CD14-positive monocyte (primary cell): Measurements from ENCODE around the gene VPS16. TPM values are rescaled to one million over a fixed set of nuclear protein-coding genes. Genes with fewer than 3 reads are reported as not detected.

Experiments used
- DNase-seq, 3 donors: peaks; one replicate each; pipeline ENCODE4 v3.0.0-alpha.2; 2011 to 2022
- H2AFZ ChIP-seq: 2 replicates; pipeline ENCODE4 v1.6.0; 2012; ENCODE audit warnings: mild to moderate bottlenecking, low read depth, low read length, inconsistent platforms; ENCODE audit not compliant: insufficient read depth, poor library complexity, severe bottlenecking
- H3K27ac ChIP-seq, 2 donors: 1 replicate in 1 of 2; 2 replicates in 1 of 2; pipeline ENCODE4 v1.5.1; 2012 to 2013; ENCODE audit warnings: low read length in 2 of 2, control low read depth in 1 of 2, inconsistent platforms in 1 of 2, low read depth in 1 of 2, mild to moderate bottlenecking in 1 of 2
- H3K27me3 ChIP-seq, 2 donors: one replicate each; pipeline versions ENCODE4 v1.6.0 to v1.6.1; 2011 to 2013; ENCODE audit warnings: low read length in 2 of 2; ENCODE audit not compliant: control insufficient read depth in 2 of 2, insufficient read depth in 2 of 2
- H3K36me3 ChIP-seq, 2 donors: replicated peaks in 1 of 2; 1 replicate in 1 of 2; 2 replicates in 1 of 2; pipeline versions ENCODE4 v1.5.1 to v1.6.1; 2012 to 2013; ENCODE audit warnings: low read length in 2 of 2, control low read depth in 1 of 2, inconsistent platforms in 1 of 2, mild to moderate bottlenecking in 1 of 2; ENCODE audit not compliant: insufficient read depth in 2 of 2, control insufficient read depth in 1 of 2
- H3K4me1 ChIP-seq, 2 donors: 1 replicate in 1 of 2; 2 replicates in 1 of 2; pipeline versions ENCODE4 v1.5.1 to v1.6.1; 2012 to 2013; ENCODE audit warnings: low read length in 2 of 2, control low read depth in 1 of 2, inconsistent platforms in 1 of 2, mild to moderate bottlenecking in 1 of 2, moderate library complexity in 1 of 2; ENCODE audit not compliant: insufficient read depth in 2 of 2, control insufficient read depth in 1 of 2
- H3K4me2 ChIP-seq: replicated peaks from 2 replicates; pipeline ENCODE3; 2012; ENCODE audit warnings: low read length, moderate library complexity, mild to moderate bottlenecking; ENCODE audit not compliant: poor library complexity, severe bottlenecking; ENCODE audit errors: extremely low read depth
- H3K4me3 ChIP-seq, 3 experiments: fragments of 200-600 bp in 1 of 3; sonication (generic) in 1 of 3; replicated peaks in 1 of 3; 1 replicate in 2 of 3; 2 replicates in 1 of 3; pipeline ENCODE4 v1.5.1; 2011 to 2013; ENCODE audit warnings: low read length in 3 of 3, mild to moderate bottlenecking in 3 of 3, control low read depth in 2 of 3, low read depth in 2 of 3, inconsistent platforms in 1 of 3, moderate library complexity in 1 of 3
- H3K79me2 ChIP-seq: 2 replicates; pipeline ENCODE4 v1.6.0; 2012; ENCODE audit warnings: mild to moderate bottlenecking, control low read depth, inconsistent platforms, low read length, moderate library complexity; ENCODE audit not compliant: insufficient read depth
- H3K9ac ChIP-seq: 2 replicates; pipeline ENCODE4 v1.6.0; 2017; ENCODE audit warnings: low read length, mild to moderate bottlenecking; ENCODE audit not compliant: insufficient read depth, poor library complexity, severe bottlenecking
- H3K9me3 ChIP-seq, 2 donors: replicated peaks in 1 of 2; 1 replicate in 1 of 2; 2 replicates in 1 of 2; pipeline versions ENCODE4 v1.5.1 to v1.6.1; 2012 to 2013; ENCODE audit warnings: low read length in 2 of 2, control low read depth in 1 of 2; ENCODE audit not compliant: control insufficient read depth in 1 of 2, insufficient read depth in 1 of 2
- H4K20me1 ChIP-seq: 2 replicates; pipeline ENCODE4 v1.6.0; 2012; ENCODE audit warnings: mild to moderate bottlenecking, low read length, control low read depth, moderate library complexity; ENCODE audit not compliant: insufficient read depth
- H3K27ac Mint-ChIP-seq, 7 donors: one replicate each; pipeline ENCODE4 v1.8.0; 2020; ENCODE audit warnings: mild to moderate bottlenecking in 7 of 7, mixed read lengths in 7 of 7, moderate library complexity in 6 of 7, inconsistent platforms in 2 of 7
- H3K27me3 Mint-ChIP-seq, 3 donors: one replicate each; pipeline ENCODE4 v1.8.0; 2021 to 2022; ENCODE audit warnings: low read depth in 3 of 3, mild to moderate bottlenecking in 3 of 3, mixed read lengths in 3 of 3, moderate library complexity in 3 of 3, inconsistent platforms in 1 of 3
- H3K36me3 Mint-ChIP-seq, 2 donors: one replicate each; pipeline ENCODE4 v1.8.0; 2020; ENCODE audit warnings: mixed read lengths in 2 of 2, inconsistent platforms in 1 of 2, mild to moderate bottlenecking in 1 of 2
- H3K4me1 Mint-ChIP-seq: one replicate; pipeline ENCODE4 v1.8.0; 2020; ENCODE audit warnings: mild to moderate bottlenecking, mixed read lengths
- H3K4me3 Mint-ChIP-seq, 2 donors: one replicate each; pipeline ENCODE4 v1.8.0; 2020; ENCODE audit warnings: mild to moderate bottlenecking in 2 of 2, mixed read lengths in 2 of 2, moderate library complexity in 1 of 2
- H3K9me3 Mint-ChIP-seq, 7 donors: one replicate each; pipeline ENCODE4 v1.8.0; 2020 to 2022; ENCODE audit warnings: mixed read lengths in 7 of 7, mild to moderate bottlenecking in 6 of 7, moderate library complexity in 6 of 7, inconsistent platforms in 2 of 7
- CTCF ChIP-seq: fragments of 200-600 bp; IDR thresholded peaks from one replicate; pipeline ENCODE4 v1.8.0; 2022; ENCODE audit warnings: antibody characterized with exemption, mild to moderate bottlenecking
- WGBS: methylation state at CpG from one replicate; pipeline ENCODE4 v1.1.5; 2013; ENCODE audit warnings: missing lambda C conversion rate; ENCODE audit not compliant: insufficient coverage; 5-methylcytosine and 5-hydroxymethylcytosine counted together
- intact Hi-C, 2 donors: fragments of 100-400 bp; cut with micrococcal nuclease; formaldehyde crosslinking; loops; one replicate each; pipeline versions ENCODE4 v1.15.0 to v1.15.1; 2023
- polyA plus RNA-seq, 3 donors: library from polyadenylated mRNA; depleted of rRNA in 1 of 3; unstranded in 2 of 3; stranded (reverse) in 1 of 3; fragments of 300-500 nt in 2 of 3; fragments of >200 nt in 1 of 3; fragmentation: Illumina TruSeq in 2 of 3; gene quantifications; 1 replicate in 2 of 3; 2 replicates in 1 of 3; pipeline ENCODE4 v1.2.3, GENCODE V29; 2012 to 2021

VPS16 gene
- polyA plus RNA-seq, 3 donors = 33.3 to 87.0 (median 34.5) TPM

- DNase-seq = no peak
- Histone ChIP-seq H3K4me3 (no peak overlapping the region), H3K9ac (no peak overlapping the region), H3K27me3 (peaks cover 29 to 62% of the 10 kb centered on the region in 2 donors), H3K4me2 (no peak overlapping the region), H3K4me1 (peaks cover 14 to 15% of the 10 kb centered on the region in 2 donors), H2AFZ (no peak overlapping the region), H3K27ac (no peak overlapping the region), H3K36me3 (no peaks in the 10 kb centered on the region), H3K79me2 (no peaks in the 10 kb centered on the region), H4K20me1 (no peaks in the 10 kb centered on the region), H3K9me3 (no peaks in the 10 kb centered on the region)
- H3K4me3 Mint-ChIP-seq = peak overlapping the region in 1 of 2 donors; percentile 51
- H3K4me1 Mint-ChIP-seq = peaks cover 15% of the 10 kb centered on the region
- H3K36me3 Mint-ChIP-seq = peaks cover 1 to 4% of the 10 kb centered on the region in 2 donors
- no peak overlapping the region for H3K27ac Mint-ChIP-seq
- no peak for TF ChIP-seq CTCF
- intact Hi-C loops = no loop called here
- WGBS = 24% methylated on average over 34 of the region's 49 CpGs
- H3K9me3 Mint-ChIP-seq = peaks cover 0 to 13% (median 3%) of the 10 kb centered on the region in 7 donors
- peaks cover 59 to 75% (median 59%) of the 10 kb centered on the region in 3 donors for H3K27me3 Mint-ChIP-seq
These were observed 35.5 kb upstream of the VPS16 start for GRCh38 chr20:2804852-2805688.

GRCh38 chr20:2805689-2806350 is 34.7 kb upstream of the VPS16 start:
- no peak for DNase-seq
- H3K4me2 ChIP-seq = no peak overlapping the region
- H3K36me3 ChIP-seq = no peaks in the 10 kb centered on the region
- no peak overlapping the region for H3K9ac ChIP-seq
- peaks cover 27 to 57% of the 10 kb centered on the region in 2 donors for H3K27me3 ChIP-seq
- H3K27me3 Mint-ChIP-seq = peaks cover 58 to 73% (median 58%) of the 10 kb centered on the region in 3 donors
- WGBS = 63% methylated on average over 15 of the region's 22 CpGs
- no peak overlapping the region for H3K27ac Mint-ChIP-seq
- intact Hi-C loops = no loop called here
- TF ChIP-seq CTCF = no peak
- H3K4me3 ChIP-seq = no peak overlapping the region
- H3K79me2 ChIP-seq = no peaks in the 10 kb centered on the region
- peaks cover 11% of the 10 kb centered on the region for H3K4me1 Mint-ChIP-seq
- H3K4me3 Mint-ChIP-seq = peak overlapping the region in 1 of 2 donors; percentile 66
- no peaks in the 10 kb centered on the region for H3K9me3 ChIP-seq
- peaks cover 8% of the 10 kb centered on the region in 2 donors for H3K4me1 ChIP-seq
- no peak overlapping the region for H3K27ac ChIP-seq
- H3K36me3 Mint-ChIP-seq = peaks cover 0 to 1% of the 10 kb centered on the region in 2 donors
- H4K20me1 ChIP-seq = no peaks in the 10 kb centered on the region
- no peak overlapping the region for H2AFZ ChIP-seq
- H3K9me3 Mint-ChIP-seq = peaks cover 0 to 10% (median 2%) of the 10 kb centered on the region in 7 donors
